Measurements from ENCODE around the gene TEX30.

GRCh38 chr13:102798581-102799425, 25.2 kb upstream of the TEX30 start, which contains the start of the genes BIVM and POGLUT2:
- TF ChIP-seq, protein P1, sequence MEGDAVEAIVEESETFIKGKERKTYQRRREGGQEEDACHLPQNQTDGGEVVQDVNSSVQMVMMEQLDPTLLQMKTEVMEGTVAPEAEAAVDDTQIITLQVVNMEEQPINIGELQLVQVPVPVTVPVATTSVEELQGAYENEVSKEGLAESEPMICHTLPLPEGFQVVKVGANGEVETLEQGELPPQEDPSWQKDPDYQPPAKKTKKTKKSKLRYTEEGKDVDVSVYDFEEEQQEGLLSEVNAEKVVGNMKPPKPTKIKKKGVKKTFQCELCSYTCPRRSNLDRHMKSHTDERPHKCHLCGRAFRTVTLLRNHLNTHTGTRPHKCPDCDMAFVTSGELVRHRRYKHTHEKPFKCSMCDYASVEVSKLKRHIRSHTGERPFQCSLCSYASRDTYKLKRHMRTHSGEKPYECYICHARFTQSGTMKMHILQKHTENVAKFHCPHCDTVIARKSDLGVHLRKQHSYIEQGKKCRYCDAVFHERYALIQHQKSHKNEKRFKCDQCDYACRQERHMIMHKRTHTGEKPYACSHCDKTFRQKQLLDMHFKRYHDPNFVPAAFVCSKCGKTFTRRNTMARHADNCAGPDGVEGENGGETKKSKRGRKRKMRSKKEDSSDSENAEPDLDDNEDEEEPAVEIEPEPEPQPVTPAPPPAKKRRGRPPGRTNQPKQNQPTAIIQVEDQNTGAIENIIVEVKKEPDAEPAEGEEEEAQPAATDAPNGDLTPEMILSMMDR (IDR thresholded peaks at IDR 0.05): no peak
- no peak for TF ChIP-seq ZFX (IDR thresholded peaks at IDR 0.05; ENCODE audit: borderline replicate concordance)

All from 22Rv1 (cell line).